Daoy (cell line): ENCODE measurements around the gene YAF2. TPM values are rescaled to one million over a fixed set of nuclear protein-coding genes. Genes with fewer than 3 reads are reported as not detected.

Source experiments
- DNase-seq: peaks from one replicate; pipeline ENCODE4 v3.0.0-alpha.2; 2015; ENCODE audit warnings: low read depth
- total RNA-seq: library from RNA; depleted of rRNA; stranded (reverse); fragments of >200 nt; shearing (Covaris generic); gene quantifications from 2 replicates; pipeline ENCODE4 v1.2.3, GENCODE V29; 2014; rRNA removed

Gene YAF2
- 11.5 and 16.7 TPM in 2 replicates for total RNA-seq

DNA sequence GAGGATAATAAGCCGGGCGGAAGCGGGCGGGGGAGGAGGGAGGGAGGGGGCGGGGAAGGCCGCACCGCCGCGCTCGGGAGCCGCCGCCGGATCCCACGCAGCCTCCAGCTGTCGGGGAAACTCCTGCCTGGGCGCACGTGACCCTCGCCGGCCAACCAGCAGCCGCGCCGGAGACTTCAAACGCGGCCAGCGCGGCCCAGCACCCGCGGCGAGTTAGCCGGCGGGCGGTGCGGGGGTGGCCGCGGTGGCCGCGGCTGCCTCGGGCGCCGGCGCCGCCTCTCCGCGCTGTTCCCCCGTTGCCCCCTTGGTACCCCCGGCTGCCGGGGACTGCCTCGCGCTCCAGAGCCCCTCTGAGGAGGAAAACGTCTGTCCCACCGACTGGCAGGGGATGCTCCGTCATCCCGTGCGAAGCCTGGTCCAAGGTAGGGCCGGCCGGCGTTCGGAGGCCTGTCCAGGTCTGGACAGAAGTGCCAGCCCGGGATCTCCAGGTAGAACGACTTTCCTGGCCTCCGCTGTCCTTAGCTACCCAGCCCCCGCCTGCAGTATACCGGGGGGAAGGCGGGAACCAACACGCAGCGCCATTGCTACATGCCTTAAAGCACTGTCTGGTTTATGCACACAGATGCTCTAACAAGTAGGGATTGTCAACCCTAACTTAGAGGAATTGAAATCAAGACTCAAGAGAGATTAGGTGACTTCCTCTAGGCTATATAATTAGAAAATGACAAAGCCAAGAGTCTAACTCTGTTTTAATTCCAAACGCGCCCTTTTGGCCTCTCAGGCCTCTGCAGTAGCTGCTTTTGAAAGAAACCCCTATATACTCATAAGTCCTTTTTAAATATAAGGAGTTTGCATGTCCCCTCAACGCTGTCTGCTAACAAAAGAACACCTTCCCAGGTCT, at the start of gene YAF2:
Gene YAF2 (minus strand): TSS at position 9 of the 901 bp plus-strand sequence. CDS start 68 bp downstream, outside the sequence.
- peak; percentile 95 for DNase-seq

DNA sequence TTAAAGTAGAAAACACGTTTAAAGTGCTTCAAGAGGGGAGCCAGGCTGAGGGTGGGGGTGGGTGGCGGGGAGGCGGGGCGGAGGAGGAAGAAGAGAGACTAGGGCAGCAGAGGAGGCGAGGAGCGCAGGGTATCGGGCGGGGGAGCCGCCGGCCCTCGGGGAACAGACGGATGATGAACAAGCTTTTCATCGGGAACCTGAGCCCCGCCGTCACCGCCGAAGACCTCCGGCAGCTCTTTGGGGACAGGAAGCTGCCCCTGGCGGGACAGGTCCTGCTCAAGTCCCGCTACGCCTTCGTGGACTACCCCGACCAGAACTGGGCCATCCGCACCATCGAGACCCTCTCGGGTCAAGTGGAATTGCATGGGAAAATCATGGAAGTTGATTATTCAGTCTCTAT, 48.7 kb upstream of the YAF2 start:
- DNase-seq, result no peak

GRCh38 chr12:42285431-42285830, 47.4 kb upstream of the YAF2 start:
- no peak for DNase-seq

- no peak for DNase-seq
These were observed 46.8 kb upstream of the YAF2 start for GRCh38 chr12:42284876-42285275.

GRCh38 chr12:42284157-42284556, 46.1 kb upstream of the YAF2 start:
- no peak for DNase-seq

DNA sequence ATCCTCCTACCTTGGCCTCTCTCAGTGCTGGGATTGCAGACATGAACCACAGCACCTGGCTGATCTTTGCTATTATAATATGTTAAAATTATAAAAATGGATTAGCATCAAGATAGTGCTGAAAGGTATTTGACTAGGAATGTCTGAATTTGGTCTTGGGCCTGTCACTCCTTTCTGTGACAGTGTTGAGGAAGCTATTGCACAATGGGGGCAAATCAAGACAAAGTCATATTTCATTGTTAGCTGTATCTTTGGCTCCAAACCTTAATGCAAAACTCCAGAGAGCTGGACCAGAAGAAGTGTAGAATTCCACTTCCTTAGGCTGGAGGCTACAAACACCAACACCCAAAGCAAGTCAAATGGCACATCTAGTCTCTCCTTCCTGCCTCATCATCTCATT, 45.7 kb upstream of the YAF2 start:
- no peak for DNase-seq

DNA sequence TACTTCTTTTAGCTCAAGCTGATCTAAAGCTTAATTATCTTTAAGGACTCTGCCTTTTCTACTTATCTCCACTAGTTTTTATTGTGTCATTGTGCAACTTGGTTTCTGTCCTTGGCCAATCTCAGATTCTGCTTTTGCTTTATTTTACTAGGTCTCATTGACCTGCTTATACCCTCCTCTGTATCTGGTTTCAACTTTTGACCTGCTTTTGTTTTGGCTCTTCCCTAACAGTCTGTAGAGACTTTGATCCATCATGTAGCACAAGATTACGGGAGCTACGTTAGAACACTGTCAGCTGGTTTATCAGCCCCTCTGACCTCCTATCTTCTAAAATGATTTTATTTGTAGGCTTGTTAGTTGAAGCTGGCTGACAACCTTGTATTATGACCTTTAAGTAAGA, 44.2 kb upstream of the YAF2 start:
- DNase-seq, result no peak

DNA sequence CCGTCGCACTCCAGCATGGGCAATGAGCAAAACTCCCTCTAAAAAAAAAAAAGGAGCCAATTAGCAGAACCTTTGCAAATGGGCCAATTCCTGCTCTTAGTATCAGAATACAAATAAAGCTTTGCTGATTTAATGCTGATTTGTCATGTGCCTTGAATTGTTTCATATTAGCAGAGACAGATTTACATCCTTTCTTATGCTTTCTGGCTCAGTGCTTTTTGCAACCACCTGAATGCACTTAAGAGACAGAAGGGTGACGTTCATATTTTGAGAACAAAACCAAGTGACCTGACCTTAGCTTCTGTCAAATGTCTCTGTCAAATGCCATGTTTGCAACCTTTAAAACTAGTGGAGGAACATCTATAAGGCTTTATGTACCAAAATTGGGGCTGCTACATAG, 43.8 kb upstream of the YAF2 start:
- DNase-seq, result no peak

DNA sequence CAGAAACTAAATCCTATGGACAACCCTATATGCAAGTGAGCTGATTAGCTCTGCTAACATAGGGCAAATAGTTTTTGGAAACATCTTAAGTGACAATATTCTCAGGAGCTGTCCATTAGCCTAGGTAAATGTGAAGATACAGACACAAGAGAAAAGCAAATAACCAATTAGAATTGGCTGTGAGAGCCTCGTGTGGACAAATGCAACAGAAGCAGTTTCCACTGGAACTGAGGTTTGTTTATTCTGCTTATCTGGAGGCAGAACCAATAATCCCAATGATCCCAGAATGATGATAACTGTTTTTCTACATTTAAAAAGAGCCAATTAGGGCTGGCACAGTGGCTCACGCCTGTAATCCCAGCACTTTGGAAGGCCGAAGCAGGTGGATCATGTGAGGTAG, 43.2 kb upstream of the YAF2 start:
- no peak for DNase-seq

GRCh38 chr12:42278128-42278510, 40.1 kb upstream of the YAF2 start:
- no peak for DNase-seq

DNA sequence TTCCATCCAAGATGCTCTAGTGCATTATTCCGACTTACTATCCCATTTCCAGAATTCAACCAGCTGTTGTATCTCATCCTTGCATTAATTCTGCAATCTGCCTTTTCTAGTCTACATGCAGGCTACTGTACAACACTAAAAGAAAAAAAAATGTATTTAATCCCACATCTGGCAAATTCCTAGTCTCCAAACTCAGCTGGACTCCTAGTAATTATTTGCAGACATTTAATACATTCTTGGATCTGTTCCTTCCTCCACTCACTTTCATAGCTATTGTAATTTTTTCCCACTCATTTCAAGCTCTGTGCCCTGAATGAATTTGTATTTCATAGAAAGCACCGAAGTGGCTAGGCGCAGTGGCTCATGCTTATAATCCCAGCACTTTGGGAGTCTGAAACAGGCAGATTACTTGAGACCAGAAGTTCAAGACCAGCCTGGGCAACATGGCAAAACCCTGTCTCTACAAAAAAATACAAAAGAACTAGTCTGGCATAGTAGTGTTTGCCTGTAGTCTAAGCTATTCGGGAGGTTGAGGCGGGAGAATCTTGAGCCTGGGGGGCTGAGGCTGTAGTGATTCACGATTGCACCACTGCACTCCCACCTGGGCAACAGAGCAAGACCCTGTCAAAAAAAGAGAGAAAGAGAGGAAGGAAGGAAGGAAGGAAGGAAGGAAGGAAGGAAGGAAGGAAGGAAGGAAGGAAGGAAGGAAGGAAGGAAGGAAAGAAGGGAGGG, 39.5 kb upstream of the YAF2 start:
- DNase-seq, result no peak

- no peak for DNase-seq
These were observed 37.5 kb upstream of the YAF2 start for GRCh38 chr12:42275499-42275898.

GRCh38 chr12:42273706-42274105, 35.7 kb upstream of the YAF2 start:
- DNase-seq, result no peak

- no peak for DNase-seq
These were observed 32.5 kb upstream of the YAF2 start for GRCh38 chr12:42270596-42270995.

- no peak for DNase-seq
These were observed 29.6 kb upstream of the YAF2 start for GRCh38 chr12:42267413-42268190.

DNA sequence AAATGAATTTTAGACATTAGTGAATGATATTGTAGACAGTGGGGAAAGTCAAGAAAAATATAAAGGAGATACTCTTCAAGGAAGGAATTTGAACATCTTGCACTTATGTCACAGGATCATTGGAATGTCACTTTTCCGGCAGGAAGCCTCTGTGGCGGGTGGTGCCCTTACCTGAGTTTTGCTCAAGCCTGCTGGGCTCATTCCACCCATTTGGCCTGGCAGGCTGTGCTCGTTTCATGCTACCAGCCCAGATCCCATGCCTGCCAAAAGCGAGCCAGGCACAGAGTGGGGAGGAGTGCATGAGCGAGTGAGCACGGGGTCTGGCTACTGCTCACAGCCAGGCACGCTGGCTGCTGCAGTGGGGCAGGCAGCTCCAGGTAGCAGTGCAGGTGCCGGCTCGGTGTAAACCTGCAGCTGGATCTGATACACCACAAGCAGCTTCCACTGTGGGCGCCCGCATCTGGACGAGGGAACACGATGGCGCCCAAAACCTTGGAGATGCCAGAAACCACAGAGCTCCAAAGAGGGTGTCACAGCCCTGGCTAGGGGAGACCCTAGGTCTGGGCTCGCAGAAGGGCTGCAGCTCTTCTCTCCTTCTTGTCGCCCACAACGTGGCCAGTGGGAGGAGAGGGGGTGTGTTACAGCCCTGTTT, 28.7 kb upstream of the YAF2 start:
- DNase-seq, result no peak

DNA sequence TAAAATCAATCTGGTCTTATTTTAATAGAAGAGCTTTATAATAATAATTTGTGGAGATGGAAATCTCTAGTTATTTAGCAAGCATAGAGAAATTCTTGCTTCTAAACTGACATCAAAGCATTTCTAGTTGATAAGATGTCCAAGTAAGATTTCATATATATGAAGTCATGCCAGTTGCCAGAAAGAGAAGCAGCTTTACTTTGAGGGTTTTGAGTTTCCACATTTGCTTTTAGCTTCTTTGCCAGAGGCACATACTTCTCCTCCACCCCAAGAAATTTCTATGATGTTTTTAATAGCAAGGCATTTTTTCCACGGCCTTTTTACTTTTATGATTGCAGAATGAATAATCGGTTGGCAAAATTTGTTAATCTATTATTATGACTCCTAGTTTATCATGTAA, 24.2 kb upstream of the YAF2 start:
- DNase-seq, result no peak

DNA sequence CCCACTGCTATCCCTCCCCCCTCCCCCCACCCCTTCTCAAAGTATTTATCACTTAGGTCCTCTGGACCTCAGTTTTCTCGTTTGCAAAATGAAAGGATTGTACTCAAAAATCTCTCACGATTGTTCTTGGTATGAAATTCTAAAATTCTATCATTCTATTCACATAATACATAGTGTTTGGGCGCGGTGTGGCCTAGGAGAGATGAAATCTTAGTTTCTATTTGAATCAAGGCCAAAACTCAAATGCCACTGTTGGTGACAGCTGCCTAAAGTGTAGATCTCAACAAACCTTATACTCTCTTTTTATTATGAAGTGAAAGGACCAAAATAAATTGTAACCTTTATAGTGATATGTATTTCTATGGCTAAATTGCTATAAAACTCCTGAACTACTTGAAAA, 23.7 kb upstream of the YAF2 start:
- no peak for DNase-seq

DNA sequence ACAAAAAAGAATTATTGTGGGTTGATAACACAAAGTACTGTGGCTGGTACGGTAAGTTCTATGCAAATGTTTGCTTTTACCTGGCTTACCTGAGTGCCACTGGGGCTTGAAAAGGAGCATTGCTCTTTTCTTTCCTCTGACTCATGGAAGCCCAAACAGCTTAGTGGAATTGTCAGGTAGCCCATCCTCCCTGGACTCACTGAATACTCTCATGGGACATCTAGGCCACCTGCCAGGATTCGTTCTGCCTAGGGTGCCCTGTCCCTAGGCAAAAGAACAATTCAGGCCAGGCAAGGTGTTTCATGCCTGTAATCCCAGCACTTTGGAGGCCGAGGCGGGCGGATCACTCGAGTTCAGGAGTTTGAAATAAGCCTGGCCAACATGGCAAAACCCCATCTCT, 22.5 kb upstream of the YAF2 start:
- no peak for DNase-seq

- DNase-seq, result no peak
These were observed 21.7 kb upstream of the YAF2 start for GRCh38 chr12:42259699-42260098.

- no peak for DNase-seq
These were observed 17.8 kb upstream of the YAF2 start for GRCh38 chr12:42255866-42256261.
